ENCODE measurements around the gene APOA5.
A peak's percentile ranks its signal among the peaks of the same experiment; 100 is the strongest.

GRCh38 chr11:116835791-116836631 is 44.3 kb upstream of the APOA5 start:
- TF ChIP-seq CTCF (conservative IDR thresholded peaks at IDR 0.05 in 1 of 2, IDR thresholded peaks at IDR 0.05 in 1 of 2; ENCODE audit: extremely low read depth in 1 of 2, insufficient read depth in 1 of 2, low read depth in 1 of 2, low read length in 2 of 2) (peak; percentile 58 to 74), EZH2 (IDR thresholded peaks at IDR 0.05; ENCODE audit: borderline replicate concordance, low read length) (no peak)
